Liver (tissue), 9 donors: ENCODE results near the gene LRRC74A. TPM values are rescaled to one million over a fixed set of nuclear protein-coding genes. Genes with fewer than 3 reads are reported as not detected.

Source experiments
- DNase-seq: peaks from one replicate; pipeline ENCODE4 v3.0.0-alpha.2; 2017; ENCODE audit warnings: low spot score
- H3K27ac ChIP-seq, 2 donors: one replicate each; pipeline ENCODE4 v1.7.0; 2013; ENCODE audit warnings: inconsistent platforms in 2 of 2, low read length in 2 of 2, control low read depth in 1 of 2, low read depth in 1 of 2, mild to moderate bottlenecking in 1 of 2
- H3K27me3 ChIP-seq, 4 donors: one replicate each; pipeline versions ENCODE4 v1.6.1 to v1.7.0; 2013; ENCODE audit warnings: low read length in 3 of 4, inconsistent platforms in 1 of 4, mild to moderate bottlenecking in 1 of 4, moderate library complexity in 1 of 4; ENCODE audit not compliant: control insufficient read depth in 4 of 4, insufficient read depth in 4 of 4
- H3K36me3 ChIP-seq, 4 donors: one replicate each; pipeline versions ENCODE4 v1.6.1 to v1.7.0; 2013; ENCODE audit warnings: low read length in 3 of 4, mild to moderate bottlenecking in 3 of 4, low read depth in 1 of 4, moderate library complexity in 1 of 4; ENCODE audit not compliant: control insufficient read depth in 4 of 4, insufficient read depth in 3 of 4
- H3K4me1 ChIP-seq, 4 donors: one replicate each; pipeline versions ENCODE4 v1.6.1 to v1.7.0; 2013; ENCODE audit warnings: low read length in 3 of 4, mild to moderate bottlenecking in 3 of 4, moderate library complexity in 1 of 4; ENCODE audit not compliant: control insufficient read depth in 4 of 4, insufficient read depth in 4 of 4
- H3K4me3 ChIP-seq, 3 donors: one replicate each; pipeline versions ENCODE4 v1.6.1 to v1.7.0; 2013; ENCODE audit warnings: low read length in 3 of 3, control low read depth in 1 of 3, low read depth in 1 of 3, mild to moderate bottlenecking in 1 of 3
- H3K9ac ChIP-seq, 2 donors: one replicate each; pipeline ENCODE4 v1.7.0; 2013; ENCODE audit warnings: low read length in 2 of 2, mild to moderate bottlenecking in 2 of 2, moderate library complexity in 2 of 2, control low read depth in 1 of 2, low read depth in 1 of 2
- H3K9me3 ChIP-seq, 4 donors: one replicate each; pipeline versions ENCODE4 v1.6.1 to v1.7.0; 2013; ENCODE audit warnings: low read length in 3 of 4; ENCODE audit not compliant: control insufficient read depth in 4 of 4
- CTCF ChIP-seq: fragments of 150-350 bp; IDR thresholded peaks from 2 replicates; pipeline ENCODE4 v1.5.1; 2017; ENCODE audit warnings: improper control_type of control experiment, low read depth, low read length; ENCODE audit not compliant: missing input control
- EGR1 ChIP-seq, 2 donors: IDR thresholded peaks; 2 replicates each; pipeline ENCODE4 v1.6.1; 2016 to 2018; ENCODE audit warnings: antibody characterized with exemption in 2 of 2, low read depth in 2 of 2
- FOXA1 ChIP-seq: IDR thresholded peaks from 2 replicates; pipeline ENCODE4 v1.6.1; 2016; ENCODE audit warnings: antibody characterized with exemption
- FOXA2 ChIP-seq: IDR thresholded peaks from 2 replicates; pipeline ENCODE4 v1.6.1; 2016; ENCODE audit warnings: antibody characterized with exemption
- GABPA ChIP-seq, 2 donors: IDR thresholded peaks in 1 of 2; conservative IDR thresholded peaks in 1 of 2; 2 replicates each; pipeline ENCODE4 v1.6.1; 2016; ENCODE audit warnings: antibody characterized with exemption in 2 of 2, mild to moderate bottlenecking in 1 of 2, moderate library complexity in 1 of 2
- HNF4A ChIP-seq, 2 donors: conservative IDR thresholded peaks; 2 replicates each; pipeline ENCODE4 v1.6.1; 2016; ENCODE audit warnings: antibody characterized with exemption in 2 of 2, mild to moderate bottlenecking in 2 of 2
- HNF4G ChIP-seq: IDR thresholded peaks from 2 replicates; pipeline ENCODE4 v1.6.1; 2016; ENCODE audit warnings: antibody characterized with exemption
- JUND ChIP-seq, 2 donors: IDR thresholded peaks; 2 replicates each; pipeline ENCODE4 v1.6.1; 2016; ENCODE audit warnings: antibody characterized with exemption in 2 of 2
- NR2F2 ChIP-seq: IDR thresholded peaks from 2 replicates; pipeline ENCODE4 v1.6.1; 2016; ENCODE audit warnings: antibody characterized with exemption
- RAD21 ChIP-seq, 2 donors: IDR thresholded peaks; 2 replicates each; pipeline ENCODE4 v1.6.1; 2016; ENCODE audit warnings: antibody characterized with exemption in 2 of 2, mild to moderate bottlenecking in 2 of 2
- RXRA ChIP-seq, 2 donors: IDR thresholded peaks; 2 replicates each; pipeline ENCODE4 v1.6.1; 2017 to 2018; ENCODE audit warnings: antibody characterized with exemption in 2 of 2, mild to moderate bottlenecking in 1 of 2
- SP1 ChIP-seq: IDR thresholded peaks from 2 replicates; pipeline ENCODE4 v1.6.1; 2018; ENCODE audit warnings: antibody characterized with exemption, mild to moderate bottlenecking
- TAF1 ChIP-seq: conservative IDR thresholded peaks from 2 replicates; pipeline ENCODE4 v1.6.1; 2016; ENCODE audit warnings: antibody characterized with exemption, mild to moderate bottlenecking
- YY1 ChIP-seq: IDR thresholded peaks from 2 replicates; pipeline ENCODE4 v1.6.1; 2016; ENCODE audit warnings: antibody characterized with exemption, mild to moderate bottlenecking
- ZBTB33 ChIP-seq: IDR thresholded peaks from 2 replicates; pipeline ENCODE4 v1.6.1; 2016; ENCODE audit warnings: antibody characterized with exemption
- WGBS: extraction: QIAGEN DNeasy Blood & Tissue Kit; methylation state at CpG from one replicate; pipeline ENCODE4 v1.1.7; 2013; 5-methylcytosine and 5-hydroxymethylcytosine counted together
- polyA plus RNA-seq, 2 donors: library from polyadenylated mRNA; stranded (reverse) in 1 of 2; unstranded in 1 of 2; fragments of 200-250 nt in 1 of 2; fragments of >200 nt in 1 of 2; fragmentation: Nextera tagmentation in 1 of 2; extraction: Ambion mirVana in 1 of 2; gene quantifications; one replicate each; pipeline versions ENCODE4 v1.2.1 to v1.2.3, GENCODE V29; 2013 to 2015
- total RNA-seq, 2 donors: library from RNA; depleted of rRNA; stranded (reverse); fragments of >200 nt; gene quantifications; one replicate each; pipeline ENCODE4 v1.2.3, GENCODE V29; 2014
- TF ChIP-seq, protein P1 (sequence below): IDR thresholded peaks from 2 replicates; pipeline ENCODE4 v1.6.1; 2016; ENCODE audit warnings: antibody characterized with exemption
- TF ChIP-seq, protein P2 (sequence below): IDR thresholded peaks from 2 replicates; pipeline ENCODE4 v1.6.1; 2016; ENCODE audit warnings: antibody characterized with exemption
- TF ChIP-seq, protein P3 (sequence below): IDR thresholded peaks from 2 replicates; pipeline ENCODE4 v1.6.1; 2016; ENCODE audit warnings: antibody characterized with exemption, mild to moderate bottlenecking
- donor health status: healthy.
- donor health status: healthy.
- donor health status: healthy.
- donor health status: healthy.
- donor health status: healthy.

LRRC74A gene
- total and polyA plus RNA-seq, 4 donors, result not detected

GRCh38 chr14:76910371-76910890 lies 84.2 kb downstream of the LRRC74A start:
- peaks cover 0 to 7% (median 4%) of the 10 kb centered on the region in 4 donors for H3K4me1 ChIP-seq
- no peak overlapping the region for H3K4me3 ChIP-seq
- H3K27me3 ChIP-seq, result no peaks in the 10 kb centered on the region
- H3K36me3 ChIP-seq, result no peaks in the 10 kb centered on the region
- H3K9ac ChIP-seq, result no peak overlapping the region
- TF ChIP-seq TAF1 (no peak), RXRA (IDR thresholded peaks at IDR 0.05) (no peak), RAD21 (IDR thresholded peaks at IDR 0.05) (no peak), EGR1 (IDR thresholded peaks at IDR 0.05; ENCODE audit: low read depth in 2 of 2) (no peak), YY1 (no peak), JUND (IDR thresholded peaks at IDR 0.05) (no peak), FOXA1 (no peak), SP1 (no peak), CTCF (no peak), FOXA2 (no peak), HNF4G (no peak), GABPA (IDR thresholded peaks at IDR 0.05 in 1 of 2, conservative IDR thresholded peaks at IDR 0.05 in 1 of 2) (no peak), NR2F2 (no peak), ZBTB33 (no peak), HNF4A (conservative IDR thresholded peaks at IDR 0.05) (no peak)
- TF ChIP-seq, protein P1, sequence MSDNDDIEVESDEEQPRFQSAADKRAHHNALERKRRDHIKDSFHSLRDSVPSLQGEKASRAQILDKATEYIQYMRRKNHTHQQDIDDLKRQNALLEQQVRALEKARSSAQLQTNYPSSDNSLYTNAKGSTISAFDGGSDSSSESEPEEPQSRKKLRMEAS, result no peak
- TF ChIP-seq, protein P2, sequence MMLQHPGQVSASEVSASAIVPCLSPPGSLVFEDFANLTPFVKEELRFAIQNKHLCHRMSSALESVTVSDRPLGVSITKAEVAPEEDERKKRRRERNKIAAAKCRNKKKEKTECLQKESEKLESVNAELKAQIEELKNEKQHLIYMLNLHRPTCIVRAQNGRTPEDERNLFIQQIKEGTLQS, result no peak
- TF ChIP-seq, protein P3, sequence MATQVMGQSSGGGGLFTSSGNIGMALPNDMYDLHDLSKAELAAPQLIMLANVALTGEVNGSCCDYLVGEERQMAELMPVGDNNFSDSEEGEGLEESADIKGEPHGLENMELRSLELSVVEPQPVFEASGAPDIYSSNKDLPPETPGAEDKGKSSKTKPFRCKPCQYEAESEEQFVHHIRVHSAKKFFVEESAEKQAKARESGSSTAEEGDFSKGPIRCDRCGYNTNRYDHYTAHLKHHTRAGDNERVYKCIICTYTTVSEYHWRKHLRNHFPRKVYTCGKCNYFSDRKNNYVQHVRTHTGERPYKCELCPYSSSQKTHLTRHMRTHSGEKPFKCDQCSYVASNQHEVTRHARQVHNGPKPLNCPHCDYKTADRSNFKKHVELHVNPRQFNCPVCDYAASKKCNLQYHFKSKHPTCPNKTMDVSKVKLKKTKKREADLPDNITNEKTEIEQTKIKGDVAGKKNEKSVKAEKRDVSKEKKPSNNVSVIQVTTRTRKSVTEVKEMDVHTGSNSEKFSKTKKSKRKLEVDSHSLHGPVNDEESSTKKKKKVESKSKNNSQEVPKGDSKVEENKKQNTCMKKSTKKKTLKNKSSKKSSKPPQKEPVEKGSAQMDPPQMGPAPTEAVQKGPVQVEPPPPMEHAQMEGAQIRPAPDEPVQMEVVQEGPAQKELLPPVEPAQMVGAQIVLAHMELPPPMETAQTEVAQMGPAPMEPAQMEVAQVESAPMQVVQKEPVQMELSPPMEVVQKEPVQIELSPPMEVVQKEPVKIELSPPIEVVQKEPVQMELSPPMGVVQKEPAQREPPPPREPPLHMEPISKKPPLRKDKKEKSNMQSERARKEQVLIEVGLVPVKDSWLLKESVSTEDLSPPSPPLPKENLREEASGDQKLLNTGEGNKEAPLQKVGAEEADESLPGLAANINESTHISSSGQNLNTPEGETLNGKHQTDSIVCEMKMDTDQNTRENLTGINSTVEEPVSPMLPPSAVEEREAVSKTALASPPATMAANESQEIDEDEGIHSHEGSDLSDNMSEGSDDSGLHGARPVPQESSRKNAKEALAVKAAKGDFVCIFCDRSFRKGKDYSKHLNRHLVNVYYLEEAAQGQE, result no peak
- 87% methylated on average over 4 of the region's 4 CpGs for WGBS
- no peak overlapping the region for H3K27ac ChIP-seq
- no peaks in the 10 kb centered on the region for H3K9me3 ChIP-seq
- DNase-seq, result no peak
